Pancreas (tissue), 10 donors: Measurements from ENCODE around the gene MRPL49. TPM values are rescaled to one million over a fixed set of nuclear protein-coding genes. Genes with fewer than 3 reads are reported as not detected.

ENCODE experiments used
- ATAC-seq, 4 donors: fragments of 200-7000 bp; cut with Tn5 transposase; one replicate each; pipeline versions ENCODE4 v1.8.0 to v1.9.1; 2020; ENCODE audit warnings: mild to moderate bottlenecking in 4 of 4, moderate library complexity in 4 of 4
- DNase-seq, 6 donors: peaks; one replicate each; pipeline ENCODE4 v3.0.0-alpha.2; 2020
- FAIRE-seq: peaks from 2 replicates; lab custom pipeline; 2012; peaks lifted over from hg19 to GRCh38; lab: Jason Lieb, UNC
- H3K27ac ChIP-seq, 4 donors: fragments of 200-600 bp; sonication (generic); 1 replicate in 3 of 4; 2 replicates in 1 of 4; pipeline versions ENCODE4 v1.5.0 to v1.8.0; 2020
- H3K27me3 ChIP-seq, 4 donors: fragments of 200-600 bp; one replicate each; pipeline ENCODE4 v1.8.0; 2021
- H3K36me3 ChIP-seq, 3 donors: fragments of 200-600 bp; sonication (generic) in 1 of 3; one replicate each; pipeline versions ENCODE4 v1.5.0 to v1.8.0; 2020 to 2021
- H3K4me1 ChIP-seq, 3 donors: fragments of 200-600 bp; one replicate each; pipeline ENCODE4 v1.8.0; 2021
- H3K4me3 ChIP-seq, 4 donors: fragments of 200-600 bp; sonication (generic) in 2 of 4; one replicate each; pipeline versions ENCODE4 v1.5.0 to v1.8.0; 2020 to 2021
- H3K9me3 ChIP-seq, 4 donors: fragments of 200-600 bp; one replicate each; pipeline ENCODE4 v1.8.0; 2021
- CTCF ChIP-seq, 4 donors: fragments of 200-600 bp; sonication (generic) in 3 of 4; IDR thresholded peaks; one replicate each; pipeline versions ENCODE4 v1.5.0 to v1.8.0; 2021; ENCODE audit warnings: antibody characterized with exemption in 4 of 4
- WGBS, 2 donors: extraction: QIAGEN DNeasy Blood & Tissue Kit; methylation state at CpG; one replicate each; pipeline ENCODE4 v1.1.7; 2013; 5-methylcytosine and 5-hydroxymethylcytosine counted together
- intact Hi-C, 3 donors: fragments of 100-400 bp; cut with DNase I; formaldehyde crosslinking; loops; one replicate each; pipeline versions ENCODE4 v1.11.1 to v1.14.2; 2022
- polyA plus RNA-seq, 2 donors: library from polyadenylated mRNA; stranded (reverse); fragments of 200-250 nt; gene quantifications; one replicate each; pipeline ENCODE4 v1.2.3, GENCODE V29; 2013
- total RNA-seq, 6 donors: library from RNA; stranded (reverse); fragmentation: NEBNext Ultra II Directional in 4 of 6; extraction: Animal tissue kit (Norgen Biotek cat#: 25700) in 4 of 6; gene quantifications; one replicate each; pipeline versions ENCODE4 v1.2.1 to v1.2.4, GENCODE V29; 2021 to 2023
- donor health status: healthy with polysubstance abuse.
- donor health status: DM: no; HTN: no; CAD: no; lungs with moderate emphysema.
- donor health status: DM: no; HTN: no; CAD: no.
- donor health status: control.
- donor health status: control.
- donor health status: Bipolar disorder and iron deficiency.
- donor health status: DM: yes; HTN: yes; CAD: no.
- donor health status: DM: no; HTN: no; CAD: no.
- donor health status: DM: no; HTN: no; CAD: no.
- donor health status: DM: yes; HTN: yes; CAD: no.

Gene MRPL49
- total and polyA plus RNA-seq, 8 donors, result 10.3 to 31.2 (median 21.4) TPM

- intact Hi-C loops, result no loop called here
- TF ChIP-seq CTCF (IDR thresholded peaks at IDR 0.05), result no peak
- H3K36me3 ChIP-seq, result no peaks in the 10 kb centered on the region
- H3K9me3 ChIP-seq, result no peaks in the 10 kb centered on the region
- peaks cover 0 to 4% (median 0%) of the 10 kb centered on the region in 3 donors for H3K4me1 ChIP-seq
- no peak for DNase-seq
- H3K27me3 ChIP-seq, result no peaks in the 10 kb centered on the region
- no peak for ATAC-seq
- no peak for FAIRE-seq
- H3K27ac ChIP-seq, result no peak overlapping the region
- WGBS, 2 donors, result 79 to 89% methylated on average over 9 of the region's 9 CpGs
- no peak overlapping the region for H3K4me3 ChIP-seq
Measured at GRCh38 chr11:65078786-65079342, 43.3 kb upstream of the MRPL49 start.

GRCh38 chr11:65083134-65083833 is 38.8 kb upstream of the MRPL49 start:
- no peak for TF ChIP-seq CTCF (IDR thresholded peaks at IDR 0.05)
- no peak for FAIRE-seq
- intact Hi-C loops, result no loop called here
- no peak for DNase-seq
- Histone ChIP-seq H3K27ac (peak overlapping the region in 2 of 4 donors; percentile 88 to 89), H3K4me1 (peaks cover 0 to 15% (median 11%) of the 10 kb centered on the region in 3 donors), H3K27me3 (no peaks in the 10 kb centered on the region), H3K36me3 (peaks cover 0 to 17% (median 8%) of the 10 kb centered on the region in 3 donors), H3K9me3 (no peaks in the 10 kb centered on the region), H3K4me3 (peak overlapping the region; percentile 39 to 80 (median 66))
- 5 to 8% methylated on average over 13 of the region's 13 CpGs for WGBS, 2 donors
- peak in 3 of 4 donors; percentile 1 to 3 (median 2) for ATAC-seq

- Histone ChIP-seq H3K9me3 (no peaks in the 10 kb centered on the region), H3K4me1 (peaks cover 0 to 15% (median 11%) of the 10 kb centered on the region in 3 donors), H3K4me3 (peak within 1 kb of the TSS; percentile 39 to 80 (median 66)), H3K27ac (peak within 1 kb of the TSS; percentile 78 to 89 (median 84)), H3K27me3 (no peaks in the 10 kb centered on the region), H3K36me3 (peaks cover 0 to 17% (median 8%) of the 10 kb centered on the region in 3 donors)
- WGBS, 2 donors, result 0 to 1% methylated on average over 78 to 79 of the region's 79 CpGs
- peak; percentile 97 to 99 (median 99) for ATAC-seq
- TF ChIP-seq CTCF (IDR thresholded peaks at IDR 0.05), result no peak
- DNase-seq, result peak; percentile 91 to 98 (median 96)
- no peak for FAIRE-seq
- intact Hi-C loops, result no loop called here
Measured at GRCh38 chr11:65083834-65084597, 38.1 kb upstream of the MRPL49 start, which contains the start of the genes CDCA5 and ZFPL1. Gene CDCA5, minus strand, starts transcription at chr11:65084040. Its CDS starts 62 bp downstream, at chr11:65083978. Gene ZFPL1, plus strand, starts transcription at chr11:65084222. Its CDS starts 477 bp downstream, at chr11:65084699.

GRCh38 chr11:65084598-65085375 is 37.3 kb upstream of the MRPL49 start:
- H3K27me3 ChIP-seq, result no peaks in the 10 kb centered on the region
- ATAC-seq (no peak), FAIRE-seq (no peak), DNase-seq (no peak)
- H3K4me1 ChIP-seq, result peaks cover 0 to 15% (median 11%) of the 10 kb centered on the region in 3 donors
- peaks cover 0 to 17% (median 8%) of the 10 kb centered on the region in 3 donors for H3K36me3 ChIP-seq
- WGBS, 2 donors, result 28 to 32% methylated on average over 23 of the region's 23 CpGs
- TF ChIP-seq CTCF (IDR thresholded peaks at IDR 0.05), result no peak
- peak overlapping the region; percentile 78 to 89 (median 84) for H3K27ac ChIP-seq
- H3K4me3 ChIP-seq, result peak overlapping the region; percentile 39 to 80 (median 66)
- intact Hi-C loops, result no loop called here
- no peaks in the 10 kb centered on the region for H3K9me3 ChIP-seq
